Caco-2 (cell line): ENCODE measurements around the gene PJA2. TPM values are rescaled to one million over a fixed set of nuclear protein-coding genes. Genes with fewer than 3 reads are reported as not detected.

Experiments used
- BruUV-seq: library from RNA; stranded (reverse); fragments of 400-500 nt; replicated peaks from 2 replicates; lab custom pipeline; 2021; lab: Mats Ljungman, UMichigan
- CTCF ChIA-PET: fragments of 300-600 bp; sonication (Branson Sonifier 250); formaldehyde crosslinking; loops from one replicate; lab custom pipeline; 2022; ENCODE audit warnings: antibody characterized with exemption; lab: Charles Lee
- POLR2A ChIA-PET: fragments of 300-600 bp; sonication (Branson Sonifier 250); formaldehyde crosslinking; loops from one replicate; lab custom pipeline; 2022; ENCODE audit warnings: antibody characterized with exemption; lab: Charles Lee
- DNase-seq, 2 experiments: peaks; one replicate each; pipeline versions ENCODE4 v3.0.0 to v3.0.0-alpha.2; 2020 to 2022
- H3K27me3 ChIP-seq: replicated peaks from 2 replicates; pipeline ENCODE4 v1.6.0; 2011; ENCODE audit warnings: low read length; ENCODE audit not compliant: control insufficient read depth, insufficient read depth
- H3K36me3 ChIP-seq: 2 replicates; pipeline ENCODE4 v1.5.1; 2011; ENCODE audit warnings: low read length; ENCODE audit not compliant: control insufficient read depth, insufficient read depth
- H3K4me1 ChIP-seq: fragments of 250-450 bp; sonication (Bioruptor Pico); 2 replicates; pipeline ENCODE4 v1.5.1; 2020; ENCODE audit warnings: mild to moderate bottlenecking
- H3K4me3 ChIP-seq: 2 replicates; pipeline ENCODE4 v1.5.1; 2011; ENCODE audit warnings: low read depth, mild to moderate bottlenecking, control low read depth, low read length
- H3K9me3 ChIP-seq: fragments of 250-450 bp; sonication (Bioruptor Pico); 2 replicates; pipeline ENCODE4 v1.5.1; 2020; ENCODE audit warnings: mild to moderate bottlenecking, moderate library complexity
- H3K27ac Mint-ChIP-seq: one replicate; pipeline ENCODE4 v1.8.0; 2022; ENCODE audit warnings: mixed read lengths; ENCODE audit not compliant: unreplicated experiment
- H3K27me3 Mint-ChIP-seq: one replicate; pipeline ENCODE4 v1.8.0; 2022; ENCODE audit warnings: mixed read lengths; ENCODE audit not compliant: insufficient read depth, unreplicated experiment
- H3K36me3 Mint-ChIP-seq: one replicate; pipeline ENCODE4 v1.8.0; 2022; ENCODE audit warnings: mild to moderate bottlenecking, mixed read lengths; ENCODE audit not compliant: insufficient read depth, unreplicated experiment
- H3K4me1 Mint-ChIP-seq: one replicate; pipeline ENCODE4 v1.8.0; 2022; ENCODE audit warnings: low read depth, mixed read lengths; ENCODE audit not compliant: unreplicated experiment
- H3K4me3 Mint-ChIP-seq: one replicate; pipeline ENCODE4 v1.8.0; 2022; ENCODE audit warnings: mild to moderate bottlenecking, moderate library complexity, mixed read lengths; ENCODE audit not compliant: unreplicated experiment
- H3K9me3 Mint-ChIP-seq: one replicate; pipeline ENCODE4 v1.8.0; 2022; ENCODE audit warnings: mixed read lengths; ENCODE audit not compliant: unreplicated experiment
- intact Hi-C: fragments of 100-400 bp; cut with micrococcal nuclease; formaldehyde crosslinking; loops from one replicate; pipeline ENCODE4 v1.10.0; 2022; ENCODE audit not compliant: unreplicated experiment
- total RNA-seq: library from RNA; stranded (reverse); gene quantifications from 2 replicates; pipeline ENCODE4 v1.2.3, GENCODE V29; 2022
- TF ChIP-seq, protein P1 (sequence below), 2 experiments: fragments of 200-600 bp in 1 of 2; IDR thresholded peaks; 1 replicate in 1 of 2; 2 replicates in 1 of 2; pipeline versions ENCODE4 v1.5.1 to v1.8.0; 2011 to 2022; ENCODE audit warnings: antibody characterized with exemption in 1 of 2, control low read depth in 1 of 2, inconsistent platforms in 1 of 2, low read depth in 1 of 2, low read length in 1 of 2, mild to moderate bottlenecking in 1 of 2, moderate library complexity in 1 of 2; ENCODE audit not compliant: insufficient read depth in 1 of 2, severe bottlenecking in 1 of 2, unreplicated experiment in 1 of 2

The PJA2 gene
- total RNA-seq, 1 experiment from 2014 or later = 34.2 TPM

DNA sequence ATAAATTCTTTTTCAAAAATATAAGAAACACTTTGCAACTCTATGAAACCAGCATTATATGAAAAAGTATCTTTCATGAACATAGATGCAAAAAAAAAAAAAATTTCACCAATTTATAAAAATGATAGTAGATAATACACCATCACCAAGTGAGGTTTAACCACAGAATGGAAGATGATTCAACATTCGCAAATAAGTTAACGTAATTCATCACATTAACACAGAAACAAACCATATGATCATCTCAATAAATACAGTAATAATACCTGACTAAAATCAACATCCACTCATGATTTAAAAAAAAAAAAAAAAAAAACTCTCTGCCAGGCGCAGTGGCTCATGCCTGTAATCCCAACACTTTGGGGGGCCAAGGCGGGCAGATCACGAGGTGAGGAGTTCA lies 6.3 kb downstream of the PJA2 start:
- no peaks in the 10 kb centered on the region for H3K9me3 Mint-ChIP-seq
- peaks cover 7% of the 10 kb centered on the region for H3K36me3 Mint-ChIP-seq

DNA sequence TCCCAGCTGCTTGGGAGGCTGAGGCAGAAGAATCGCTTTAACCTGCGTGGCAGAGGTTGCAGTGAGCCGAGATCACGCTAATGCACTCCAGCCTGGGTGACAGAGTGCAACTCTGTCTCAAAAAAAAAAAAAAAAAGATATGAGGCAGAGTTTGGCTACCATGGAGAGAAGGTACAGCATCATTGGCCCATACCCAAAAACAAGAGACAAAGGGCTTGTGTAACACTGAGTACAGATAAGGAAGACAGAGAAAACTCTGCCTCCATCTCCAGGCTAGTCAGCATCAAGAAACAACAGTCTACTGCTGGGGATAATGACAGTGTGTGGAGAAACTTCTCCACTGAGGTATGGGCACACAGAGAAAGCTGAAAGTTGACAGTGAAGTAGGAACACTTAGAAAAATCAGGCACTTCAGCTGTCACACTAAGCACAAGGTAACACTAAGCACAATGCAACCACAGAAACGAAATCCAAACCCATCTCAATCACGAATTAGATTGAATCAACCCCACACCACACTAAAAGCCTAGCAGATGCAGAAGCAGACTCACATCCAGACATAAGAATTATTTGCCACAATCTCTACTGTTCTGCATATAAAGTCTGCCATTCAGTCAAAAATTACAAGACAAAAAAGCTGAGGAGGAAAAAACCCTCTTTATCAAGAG lies 10.5 kb downstream of the PJA2 start:
- H3K4me3 ChIP-seq = no peak overlapping the region
- Mint-ChIP-seq H3K4me1 (peaks cover 5% of the 10 kb centered on the region), H3K9me3 (no peaks in the 10 kb centered on the region), H3K36me3 (peaks cover 7% of the 10 kb centered on the region), H3K27me3 (no peaks in the 10 kb centered on the region), H3K4me3 (no peak overlapping the region), H3K27ac (no peak overlapping the region)
- no peaks in the 10 kb centered on the region for H3K4me1 ChIP-seq
- no peaks in the 10 kb centered on the region for H3K27me3 ChIP-seq
- H3K9me3 ChIP-seq = no peaks in the 10 kb centered on the region
- DNase-seq = no peak
- intact Hi-C loops = no loop called here
- no TSS peak for BruUV-seq
- POLR2A ChIA-PET = no interaction called here
- TF ChIP-seq, protein P1, sequence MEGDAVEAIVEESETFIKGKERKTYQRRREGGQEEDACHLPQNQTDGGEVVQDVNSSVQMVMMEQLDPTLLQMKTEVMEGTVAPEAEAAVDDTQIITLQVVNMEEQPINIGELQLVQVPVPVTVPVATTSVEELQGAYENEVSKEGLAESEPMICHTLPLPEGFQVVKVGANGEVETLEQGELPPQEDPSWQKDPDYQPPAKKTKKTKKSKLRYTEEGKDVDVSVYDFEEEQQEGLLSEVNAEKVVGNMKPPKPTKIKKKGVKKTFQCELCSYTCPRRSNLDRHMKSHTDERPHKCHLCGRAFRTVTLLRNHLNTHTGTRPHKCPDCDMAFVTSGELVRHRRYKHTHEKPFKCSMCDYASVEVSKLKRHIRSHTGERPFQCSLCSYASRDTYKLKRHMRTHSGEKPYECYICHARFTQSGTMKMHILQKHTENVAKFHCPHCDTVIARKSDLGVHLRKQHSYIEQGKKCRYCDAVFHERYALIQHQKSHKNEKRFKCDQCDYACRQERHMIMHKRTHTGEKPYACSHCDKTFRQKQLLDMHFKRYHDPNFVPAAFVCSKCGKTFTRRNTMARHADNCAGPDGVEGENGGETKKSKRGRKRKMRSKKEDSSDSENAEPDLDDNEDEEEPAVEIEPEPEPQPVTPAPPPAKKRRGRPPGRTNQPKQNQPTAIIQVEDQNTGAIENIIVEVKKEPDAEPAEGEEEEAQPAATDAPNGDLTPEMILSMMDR (IDR thresholded peaks at IDR 0.05; ENCODE audit: insufficient read depth in 1 of 2, low read depth in 1 of 2, low read length in 1 of 2, severe bottlenecking in 1 of 2, unreplicated experiment in 1 of 2) = no peak
- CTCF ChIA-PET = no interaction called here
- no peaks in the 10 kb centered on the region for H3K36me3 ChIP-seq

More for the DNA sequence above, 6.3 kb downstream of the PJA2 start:
- Histone ChIP-seq H3K4me1 (no peaks in the 10 kb centered on the region), H3K36me3 (no peaks in the 10 kb centered on the region), H3K27me3 (no peaks in the 10 kb centered on the region), H3K9me3 (no peaks in the 10 kb centered on the region), H3K4me3 (no peak overlapping the region)
- Mint-ChIP-seq H3K27ac (no peak overlapping the region), H3K4me3 (no peak overlapping the region), H3K27me3 (no peaks in the 10 kb centered on the region), H3K4me1 (peaks cover 11% of the 10 kb centered on the region)
- BruUV-seq = no TSS peak
- TF ChIP-seq, protein P1 (IDR thresholded peaks at IDR 0.05; ENCODE audit: insufficient read depth in 1 of 2, low read depth in 1 of 2, low read length in 1 of 2, severe bottlenecking in 1 of 2, unreplicated experiment in 1 of 2) = no peak
- DNase-seq = no peak
- ChIA-PET CTCF (no interaction called here), POLR2A (no interaction called here)
- intact Hi-C loops = no loop called here

- H3K27me3 ChIP-seq = no peaks in the 10 kb centered on the region
- no peaks in the 10 kb centered on the region for H3K4me1 Mint-ChIP-seq
- intact Hi-C loops = no loop called here
- H3K27me3 Mint-ChIP-seq = no peaks in the 10 kb centered on the region
- H3K4me3 ChIP-seq = no peak overlapping the region
- H3K4me1 ChIP-seq = no peaks in the 10 kb centered on the region
- no peak overlapping the region for H3K4me3 Mint-ChIP-seq
- H3K27ac Mint-ChIP-seq = no peak overlapping the region
- no TSS peak for BruUV-seq
- CTCF ChIA-PET = no interaction called here
- H3K36me3 ChIP-seq = no peaks in the 10 kb centered on the region
- POLR2A ChIA-PET = no interaction called here
- DNase-seq = no peak
- TF ChIP-seq, protein P1 (IDR thresholded peaks at IDR 0.05; ENCODE audit: insufficient read depth in 1 of 2, low read depth in 1 of 2, low read length in 1 of 2, severe bottlenecking in 1 of 2, unreplicated experiment in 1 of 2) = no peak
- H3K9me3 Mint-ChIP-seq = no peaks in the 10 kb centered on the region
- no peaks in the 10 kb centered on the region for H3K9me3 ChIP-seq
- H3K36me3 Mint-ChIP-seq = no peaks in the 10 kb centered on the region
Observed at GRCh38 chr5:109396965-109397364, 12.8 kb downstream of the PJA2 start.
